OCI-LY3 (cell line): ENCODE data around the gene DKK3.

ENCODE experiments used
- H2AFZ ChIP-seq: fragments of 200-600, 300-600 bp; shearing (Covaris generic); 2 replicates; pipeline ENCODE4 v1.6.0; 2014; ENCODE audit warnings: antibody characterized with exemption, low read depth, low read length
- H3K27ac ChIP-seq: fragments of 200-600, 300-600 bp; sonication (generic); 2 replicates; pipeline ENCODE4 v1.5.1; 2014; ENCODE audit warnings: mild to moderate bottlenecking, low read length, moderate library complexity, mixed read lengths
- H3K27me3 ChIP-seq: fragments of 200-600, 300-600 bp; sonication (generic); 2 replicates; pipeline ENCODE4 v1.6.1; 2014; ENCODE audit warnings: low read depth, low read length, mixed read lengths
- H3K36me3 ChIP-seq: fragments of 200-600, 300-600 bp; sonication (generic); replicated peaks from 2 replicates; pipeline ENCODE3; 2014; ENCODE audit warnings: low read depth, low read length, mixed read lengths
- H3K4me1 ChIP-seq: fragments of 300-600, 200-600 bp; sonication (generic); 2 replicates; pipeline ENCODE4 v1.6.1; 2014; ENCODE audit warnings: low read length, mixed read lengths
- H3K4me2 ChIP-seq: fragments of 200-600, 300-600 bp; sonication (generic); 2 replicates; pipeline ENCODE4 v1.6.1; 2014; ENCODE audit warnings: low read length, mixed read lengths
- H3K4me3 ChIP-seq: fragments of 300-600, 200-600 bp; sonication (generic); 2 replicates; pipeline ENCODE4 v1.5.1; 2014; ENCODE audit warnings: antibody characterized with exemption, mild to moderate bottlenecking, low read length, moderate library complexity
- H3K79me2 ChIP-seq: fragments of 300-600, 200-600 bp; shearing (Covaris generic); 2 replicates; pipeline ENCODE4 v1.6.1; 2014; ENCODE audit warnings: mild to moderate bottlenecking, low read length, mixed read lengths
- H3K9ac ChIP-seq: fragments of 300-600, 200-600 bp; shearing (Covaris generic); 2 replicates; pipeline ENCODE4 v1.6.0; 2014; ENCODE audit warnings: mild to moderate bottlenecking, low read length, moderate library complexity
- H3K9me3 ChIP-seq: fragments of 200-600, 300-600 bp; shearing (Covaris generic); 2 replicates; pipeline ENCODE4 v1.6.1; 2014; ENCODE audit warnings: low read length, mixed read lengths; ENCODE audit not compliant: insufficient read depth
- H4K20me1 ChIP-seq: fragments of 200-600, 300-600 bp; sonication (generic); 2 replicates; pipeline ENCODE4 v1.6.1; 2016; ENCODE audit warnings: low read length, mixed read lengths; ENCODE audit not compliant: insufficient read depth
- EZH2phosphoT487 ChIP-seq: fragments of 200-600 bp; shearing (Covaris generic); IDR thresholded peaks from 2 replicates; pipeline ENCODE4 v1.6.1; 2018; ENCODE audit warnings: antibody characterized with exemption, mixed run types, low read depth
- TF ChIP-seq, protein P1 (sequence below): fragments of 200-600, 300-600 bp; sonication (generic); IDR thresholded peaks from 2 replicates; pipeline ENCODE4 v1.5.1; 2014; ENCODE audit warnings: antibody characterized with exemption, low read length, low read depth

DKK3 gene

DNA sequence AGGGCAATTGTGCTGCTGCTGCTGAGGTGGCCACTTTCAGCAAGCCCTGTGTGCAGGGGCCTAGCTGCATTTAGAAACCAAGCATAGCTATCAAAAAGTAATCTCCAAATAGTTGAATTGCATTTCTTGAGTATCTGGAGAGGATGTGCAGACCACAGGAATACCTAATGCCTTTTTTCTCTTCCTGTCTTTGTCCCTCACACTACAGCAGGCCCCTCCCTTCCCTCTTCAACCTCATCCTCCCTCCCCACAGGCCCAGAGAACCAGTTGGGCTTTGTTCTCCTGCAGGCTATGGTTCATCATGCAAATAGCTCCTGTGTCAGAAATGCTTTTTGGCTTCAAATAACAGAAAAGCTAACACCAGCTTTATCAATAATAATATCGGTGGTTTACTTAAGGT is 47.7 kb downstream of the DKK3 start:
- Histone ChIP-seq H4K20me1 (no peaks in the 10 kb centered on the region), H3K4me3 (no peak overlapping the region), H3K9me3 (no peaks in the 10 kb centered on the region), H3K27me3 (no peaks in the 10 kb centered on the region), H3K9ac (no peak overlapping the region), H3K36me3 (peaks cover 12% of the 10 kb centered on the region), H3K4me2 (no peak overlapping the region), H2AFZ (no peak overlapping the region), H3K4me1 (no peaks in the 10 kb centered on the region), H3K79me2 (no peaks in the 10 kb centered on the region), H3K27ac (no peak overlapping the region)
- TF ChIP-seq, protein P1, sequence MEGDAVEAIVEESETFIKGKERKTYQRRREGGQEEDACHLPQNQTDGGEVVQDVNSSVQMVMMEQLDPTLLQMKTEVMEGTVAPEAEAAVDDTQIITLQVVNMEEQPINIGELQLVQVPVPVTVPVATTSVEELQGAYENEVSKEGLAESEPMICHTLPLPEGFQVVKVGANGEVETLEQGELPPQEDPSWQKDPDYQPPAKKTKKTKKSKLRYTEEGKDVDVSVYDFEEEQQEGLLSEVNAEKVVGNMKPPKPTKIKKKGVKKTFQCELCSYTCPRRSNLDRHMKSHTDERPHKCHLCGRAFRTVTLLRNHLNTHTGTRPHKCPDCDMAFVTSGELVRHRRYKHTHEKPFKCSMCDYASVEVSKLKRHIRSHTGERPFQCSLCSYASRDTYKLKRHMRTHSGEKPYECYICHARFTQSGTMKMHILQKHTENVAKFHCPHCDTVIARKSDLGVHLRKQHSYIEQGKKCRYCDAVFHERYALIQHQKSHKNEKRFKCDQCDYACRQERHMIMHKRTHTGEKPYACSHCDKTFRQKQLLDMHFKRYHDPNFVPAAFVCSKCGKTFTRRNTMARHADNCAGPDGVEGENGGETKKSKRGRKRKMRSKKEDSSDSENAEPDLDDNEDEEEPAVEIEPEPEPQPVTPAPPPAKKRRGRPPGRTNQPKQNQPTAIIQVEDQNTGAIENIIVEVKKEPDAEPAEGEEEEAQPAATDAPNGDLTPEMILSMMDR: no peak
- TF ChIP-seq EZH2phosphoT487: no peak

DNA sequence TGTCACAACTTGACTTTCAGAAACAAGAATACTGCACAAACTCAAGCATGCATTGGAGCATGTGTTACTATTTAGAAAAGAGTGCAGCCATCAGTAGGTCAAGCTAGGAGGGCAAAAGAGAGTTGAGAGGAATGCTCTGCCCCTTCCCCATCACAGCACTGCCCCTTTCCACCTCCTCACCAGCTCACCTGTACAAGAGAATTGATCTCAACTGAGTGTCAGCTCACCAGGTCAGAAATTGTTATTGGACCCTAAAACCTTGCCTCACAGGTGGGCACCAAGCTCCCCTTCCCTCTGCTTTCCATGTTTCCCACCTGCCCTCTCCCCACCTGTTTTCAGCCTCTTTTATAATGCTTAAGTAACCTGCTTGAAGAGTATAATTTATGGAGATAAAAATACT is 48.8 kb downstream of the DKK3 start:
- Histone ChIP-seq H2AFZ (no peak overlapping the region), H4K20me1 (no peaks in the 10 kb centered on the region), H3K4me2 (no peak overlapping the region), H3K4me3 (no peak overlapping the region), H3K4me1 (no peaks in the 10 kb centered on the region), H3K9me3 (no peaks in the 10 kb centered on the region), H3K27me3 (no peaks in the 10 kb centered on the region), H3K27ac (no peak overlapping the region), H3K36me3 (peaks cover 21% of the 10 kb centered on the region), H3K79me2 (no peaks in the 10 kb centered on the region), H3K9ac (no peak overlapping the region)
- no peak for TF ChIP-seq EZH2phosphoT487
- TF ChIP-seq, protein P1: no peak

DNA sequence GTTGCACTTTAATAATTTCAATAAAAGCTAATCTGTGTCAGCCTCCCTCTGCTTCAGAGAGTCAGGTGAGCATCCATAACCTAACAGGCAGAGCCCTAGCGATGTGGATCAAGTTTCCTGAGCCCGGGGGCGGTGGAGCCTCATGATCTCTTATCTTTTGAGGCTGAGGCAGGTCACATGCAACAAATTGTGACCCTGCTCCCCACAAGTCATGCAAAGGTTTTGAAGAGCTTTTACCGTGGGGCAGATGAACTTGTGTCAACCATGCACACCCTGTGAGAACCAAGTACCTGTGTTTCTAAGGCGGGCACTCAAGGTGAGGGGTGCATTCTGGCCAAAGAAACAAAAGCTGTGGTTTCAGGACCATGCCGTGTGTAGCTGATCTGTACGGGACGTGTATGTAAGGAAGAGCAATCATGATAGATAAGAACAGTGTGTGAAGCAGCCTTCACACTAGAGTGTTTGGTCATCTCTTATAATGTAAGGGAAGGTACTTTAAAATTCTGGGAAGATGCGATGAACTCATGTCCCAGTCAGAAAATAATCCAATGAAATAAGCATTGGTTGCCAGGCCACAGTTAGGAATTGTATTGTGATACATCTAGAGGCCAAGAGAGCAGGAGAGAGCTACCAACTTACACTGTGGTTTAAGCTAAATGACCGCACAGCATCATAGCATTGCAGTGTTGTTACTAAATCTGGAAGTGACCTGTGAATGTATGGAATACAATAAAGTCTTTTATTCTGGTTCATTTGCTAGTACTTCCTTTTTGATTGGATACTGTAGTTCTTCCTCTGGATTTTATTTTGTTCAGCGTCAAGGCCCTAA is 49.8 kb downstream of the DKK3 start:
- Histone ChIP-seq H2AFZ (no peak overlapping the region), H3K9ac (no peak overlapping the region), H3K27ac (no peak overlapping the region), H3K9me3 (no peaks in the 10 kb centered on the region), H3K79me2 (no peaks in the 10 kb centered on the region), H3K4me2 (no peak overlapping the region), H3K4me1 (no peaks in the 10 kb centered on the region), H4K20me1 (no peaks in the 10 kb centered on the region), H3K27me3 (no peaks in the 10 kb centered on the region), H3K36me3 (peaks cover 21% of the 10 kb centered on the region), H3K4me3 (no peak overlapping the region)
- no peak for TF ChIP-seq EZH2phosphoT487
- TF ChIP-seq, protein P1: no peak

DNA sequence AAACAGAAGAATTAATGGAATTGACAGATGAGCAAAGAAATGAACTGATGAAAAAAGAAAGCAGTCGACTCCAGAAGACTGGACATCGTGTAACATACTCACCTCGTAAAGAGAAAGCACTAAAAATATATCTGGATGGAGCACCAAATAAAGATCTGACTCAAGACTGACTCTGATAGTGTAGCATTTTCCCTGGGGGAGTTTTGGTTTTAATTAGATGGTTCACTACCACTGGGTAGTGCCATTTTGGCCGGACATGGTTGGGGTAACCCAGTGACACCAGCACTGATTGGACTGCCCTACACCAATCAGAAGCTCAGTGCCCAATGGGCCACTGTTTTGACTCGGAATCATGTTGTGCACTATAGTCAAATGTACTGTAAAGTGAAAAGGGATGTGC is 52.4 kb downstream of the DKK3 start:
- H3K27ac ChIP-seq: no peak overlapping the region
- no peaks in the 10 kb centered on the region for H3K9me3 ChIP-seq
- no peak overlapping the region for H3K4me3 ChIP-seq
- no peaks in the 10 kb centered on the region for H3K4me1 ChIP-seq
- H4K20me1 ChIP-seq: no peaks in the 10 kb centered on the region
- H3K79me2 ChIP-seq: no peaks in the 10 kb centered on the region
- H3K4me2 ChIP-seq: no peak overlapping the region
- no peak for TF ChIP-seq EZH2phosphoT487
- TF ChIP-seq, protein P1: no peak
- H3K9ac ChIP-seq: no peak overlapping the region
- peaks cover 30% of the 10 kb centered on the region for H3K36me3 ChIP-seq
- H3K27me3 ChIP-seq: no peaks in the 10 kb centered on the region
- no peak overlapping the region for H2AFZ ChIP-seq
